IMR-90 (cell line): Measurements from ENCODE around the gene BCL2L1. TPM values are rescaled to one million over a fixed set of nuclear protein-coding genes. Genes with fewer than 3 reads are reported as not detected.

Experiments used
- ATAC-seq: fragments of 200-7000 bp; cut with Tn5 transposase; 2 replicates; pipeline ENCODE4 v1.9.1; 2020; ENCODE audit warnings: low read depth, mild to moderate bottlenecking, moderate library complexity
- BruUV-seq: library from RNA; stranded (reverse); fragments of 400-500 nt; replicated peaks from 2 replicates; lab custom pipeline; 2021; lab: Mats Ljungman, UMichigan
- CTCF ChIA-PET: fragments of 300-600 bp; formaldehyde crosslinking; extraction: SDS; loops from one replicate; lab custom pipeline; 2021; ENCODE audit warnings: antibody characterized with exemption; lab: Yijun Ruan, JAX
- POLR2A ChIA-PET: fragments of 300-600 bp; sonication (Branson Sonifier 250); formaldehyde crosslinking; loops from one replicate; lab custom pipeline; 2022; ENCODE audit warnings: antibody characterized with exemption; ENCODE audit not compliant: unreplicated experiment; lab: Charles Lee
- DNase-seq: peaks from one replicate; pipeline ENCODE4 v3.0.0; 2013
- H2AFZ ChIP-seq: replicated peaks from 2 replicates; pipeline ENCODE3; 2013; ENCODE audit warnings: low read length, mild to moderate bottlenecking; ENCODE audit not compliant: poor library complexity
- H2AK5ac ChIP-seq: 2 replicates; pipeline ENCODE4 v1.6.1; 2013; ENCODE audit warnings: low read depth, low read length, inconsistent platforms
- H2AK9ac ChIP-seq: replicated peaks from 2 replicates; pipeline ENCODE3; 2013; ENCODE audit warnings: mild to moderate bottlenecking, low read depth, low read length, moderate library complexity; ENCODE audit not compliant: poor library complexity
- H2BK120ac ChIP-seq: 2 replicates; pipeline ENCODE4 v1.6.1; 2013; ENCODE audit warnings: low read depth, low read length, inconsistent platforms
- H2BK15ac ChIP-seq: 3 replicates; pipeline ENCODE4 v1.6.1; 2013; ENCODE audit warnings: low read depth, low read length, inconsistent platforms
- H2BK20ac ChIP-seq: 2 replicates; pipeline ENCODE4 v1.6.1; 2013; ENCODE audit warnings: low read depth, mild to moderate bottlenecking, inconsistent platforms, low read length, moderate library complexity
- H2BK5ac ChIP-seq: 2 replicates; pipeline ENCODE4 v1.6.1; 2013; ENCODE audit warnings: mild to moderate bottlenecking, low read depth, low read length, inconsistent platforms; ENCODE audit not compliant: poor library complexity, severe bottlenecking
- H3K14ac ChIP-seq: replicated peaks from 2 replicates; pipeline ENCODE4 v1.6.1; 2013; ENCODE audit warnings: low read depth, low read length, inconsistent platforms
- H3K18ac ChIP-seq: 2 replicates; pipeline ENCODE4 v1.6.1; 2013; ENCODE audit warnings: low read depth, low read length, control low read depth
- H3K23ac ChIP-seq: 2 replicates; pipeline ENCODE4 v1.6.1; 2013; ENCODE audit warnings: low read depth, low read length, inconsistent platforms
- H3K27ac ChIP-seq: 2 replicates; pipeline ENCODE4 v1.5.1; 2013; ENCODE audit warnings: mild to moderate bottlenecking, control low read depth, low read length; ENCODE audit not compliant: insufficient read depth
- H3K27me3 ChIP-seq: 2 replicates; pipeline ENCODE4 v1.6.1; 2013; ENCODE audit warnings: low read length; ENCODE audit not compliant: control insufficient read depth, insufficient read depth
- H3K36me3 ChIP-seq: 2 replicates; pipeline ENCODE4 v1.6.1; 2013; ENCODE audit warnings: low read length, mixed read lengths; ENCODE audit not compliant: control insufficient read depth, insufficient read depth
- H3K4ac ChIP-seq: 2 replicates; pipeline ENCODE4 v1.6.1; 2013; ENCODE audit warnings: low read depth, low read length, inconsistent platforms
- H3K4me1 ChIP-seq: 2 replicates; pipeline ENCODE4 v1.6.1; 2013; ENCODE audit warnings: low read length, mixed read lengths; ENCODE audit not compliant: control insufficient read depth, insufficient read depth
- H3K4me2 ChIP-seq: 2 replicates; pipeline ENCODE4 v1.6.1; 2013; ENCODE audit warnings: low read depth, mild to moderate bottlenecking, control low read depth, low read length, moderate library complexity
- H3K4me3 ChIP-seq: 2 replicates; pipeline ENCODE4 v1.5.1; 2013; ENCODE audit warnings: low read depth, mild to moderate bottlenecking, control low read depth, low read length, moderate library complexity; ENCODE audit not compliant: insufficient read depth
- H3K56ac ChIP-seq: 2 replicates; pipeline ENCODE4 v1.6.1; 2013; ENCODE audit warnings: low read length, inconsistent platforms; ENCODE audit not compliant: insufficient read depth; ENCODE audit errors: extremely low read depth
- H3K79me1 ChIP-seq, 2 experiments: 2 replicates each; pipeline ENCODE4 v1.6.1; 2013; ENCODE audit warnings: low read length in 2 of 2, inconsistent platforms in 1 of 2, low read depth in 1 of 2
- H3K9ac ChIP-seq: 2 replicates; pipeline ENCODE4 v1.6.1; 2013; ENCODE audit warnings: low read depth, low read length, control low read depth
- H3K9me1 ChIP-seq: 2 replicates; pipeline ENCODE4 v1.6.1; 2013; ENCODE audit warnings: low read length, inconsistent platforms; ENCODE audit not compliant: insufficient read depth
- H3K9me3 ChIP-seq: 2 replicates; pipeline ENCODE4 v1.6.1; 2013; ENCODE audit warnings: low read length; ENCODE audit not compliant: control insufficient read depth, insufficient read depth
- H4K20me1 ChIP-seq: 2 replicates; pipeline ENCODE4 v1.6.1; 2013; ENCODE audit warnings: low read length, inconsistent platforms; ENCODE audit not compliant: insufficient read depth
- H4K5ac ChIP-seq: 2 replicates; pipeline ENCODE4 v1.6.1; 2013; ENCODE audit warnings: mild to moderate bottlenecking, low read depth, low read length, control low read depth
- H4K8ac ChIP-seq, 2 experiments: 2 replicates each; pipeline ENCODE4 v1.6.1; 2013; ENCODE audit warnings: low read depth in 2 of 2, low read length in 2 of 2, control low read depth in 1 of 2, inconsistent platforms in 1 of 2
- H4K91ac ChIP-seq: 2 replicates; pipeline ENCODE4 v1.6.1; 2013; ENCODE audit warnings: low read depth, low read length, inconsistent platforms; ENCODE audit not compliant: insufficient read depth
- BHLHE40 ChIP-seq: fragments of 150-350 bp; IDR thresholded peaks from 2 replicates; pipeline ENCODE4 v1.6.1; 2016; ENCODE audit warnings: mild to moderate bottlenecking, low read depth, low read length
- CEBPB ChIP-seq: IDR thresholded peaks from 2 replicates; pipeline ENCODE4 v1.6.1; 2012; ENCODE audit warnings: low read depth, low read length, improper control_type of control experiment
- CHD1 ChIP-seq: IDR thresholded peaks from 2 replicates; pipeline ENCODE4 v1.6.1; 2012; ENCODE audit warnings: low read depth, low read length, improper control_type of control experiment
- FOS ChIP-seq: fragments of 150-350 bp; IDR thresholded peaks from 2 replicates; pipeline ENCODE4 v1.6.1; 2016; ENCODE audit warnings: low read depth, low read length
- MAZ ChIP-seq: IDR thresholded peaks from 2 replicates; pipeline ENCODE4 v1.6.1; 2012; ENCODE audit warnings: low read depth, mild to moderate bottlenecking, low read length, improper control_type of control experiment, moderate library complexity, borderline replicate concordance
- MXI1 ChIP-seq: IDR thresholded peaks from 2 replicates; pipeline ENCODE4 v1.6.1; 2012; ENCODE audit warnings: low read depth, mild to moderate bottlenecking, low read length, moderate library complexity, borderline replicate concordance
- NFE2L2 ChIP-seq: fragments of 150-350 bp; IDR thresholded peaks from 2 replicates; pipeline ENCODE4 v1.6.1; 2016; ENCODE audit warnings: low read depth, mild to moderate bottlenecking, low read length
- POLR2A ChIP-seq: IDR thresholded peaks from 2 replicates; pipeline ENCODE4 v1.6.1; 2012; ENCODE audit warnings: mild to moderate bottlenecking, low read depth, low read length
- RAD21 ChIP-seq: IDR thresholded peaks from 2 replicates; pipeline ENCODE4 v1.6.1; 2012; ENCODE audit warnings: low read length, improper control_type of control experiment
- RFX5 ChIP-seq: IDR thresholded peaks from 2 replicates; pipeline ENCODE4 v1.8.0; 2012; ENCODE audit warnings: low read depth, mild to moderate bottlenecking, low read length, moderate library complexity
- SMC3 ChIP-seq: fragments of 150-350 bp; IDR thresholded peaks from 2 replicates; pipeline ENCODE4 v1.6.1; 2016; ENCODE audit warnings: low read depth, mild to moderate bottlenecking, antibody characterized with exemption, low read length, moderate library complexity
- USF2 ChIP-seq: fragments of 150-350 bp; IDR thresholded peaks from 2 replicates; pipeline ENCODE4 v1.6.1; 2017; ENCODE audit warnings: mild to moderate bottlenecking, antibody characterized with exemption, low read length, low read depth
- WGBS, 2 experiments: methylation state at CpG; one replicate each; pipeline versions ENCODE4 v1.1.5 to v1.1.7; 2013; ENCODE audit warnings: missing lambda C conversion rate in 2 of 2; ENCODE audit not compliant: insufficient read length in 1 of 2; ENCODE audit errors: extremely low coverage in 2 of 2; 5-methylcytosine and 5-hydroxymethylcytosine counted together
- dilution Hi-C: fragments of 300-500 bp; cut with HindIII; formaldehyde crosslinking; loops from one replicate; pipeline ENCODE4 v1.14.3; 2018; ENCODE audit warnings: low sequenced_read_pairs; ENCODE audit not compliant: unreplicated experiment
- in situ Hi-C: fragments of 300-500 bp; cut with MboI; formaldehyde crosslinking; loops from 3 replicates; pipeline ENCODE4 v1.14.3; 2019; ENCODE audit warnings: low sequenced_read_pairs, inconsistent platforms, mixed read lengths
- intact Hi-C: fragments of 100-400 bp; cut with micrococcal nuclease; formaldehyde crosslinking; loops from 2 replicates; pipeline ENCODE4 v1.10.0; 2022
- polyA plus RNA-seq, 3 experiments: library from polyadenylated mRNA; depleted of rRNA; stranded (reverse); fragments of >200 nt; gene quantifications; 2 replicates each; pipeline ENCODE4 v1.2.3, GENCODE V29; 2012; ENCODE audit warnings: low replicate concordance in 1 of 3
- total RNA-seq: library from RNA; depleted of rRNA; stranded (reverse); fragments of >200 nt; gene quantifications from 2 replicates; pipeline ENCODE4 v1.2.3, GENCODE V29; 2012
- TF ChIP-seq, protein P1 (sequence below): conservative IDR thresholded peaks from 2 replicates; pipeline ENCODE4 v1.5.1; 2012; ENCODE audit warnings: mild to moderate bottlenecking, low read depth, low read length, improper control_type of control experiment

The BCL2L1 gene
- total and polyA plus RNA-seq, 2 of the 4 experiments (the other 2 are of a cell fraction): 40.2 to 41.9 TPM

DNA sequence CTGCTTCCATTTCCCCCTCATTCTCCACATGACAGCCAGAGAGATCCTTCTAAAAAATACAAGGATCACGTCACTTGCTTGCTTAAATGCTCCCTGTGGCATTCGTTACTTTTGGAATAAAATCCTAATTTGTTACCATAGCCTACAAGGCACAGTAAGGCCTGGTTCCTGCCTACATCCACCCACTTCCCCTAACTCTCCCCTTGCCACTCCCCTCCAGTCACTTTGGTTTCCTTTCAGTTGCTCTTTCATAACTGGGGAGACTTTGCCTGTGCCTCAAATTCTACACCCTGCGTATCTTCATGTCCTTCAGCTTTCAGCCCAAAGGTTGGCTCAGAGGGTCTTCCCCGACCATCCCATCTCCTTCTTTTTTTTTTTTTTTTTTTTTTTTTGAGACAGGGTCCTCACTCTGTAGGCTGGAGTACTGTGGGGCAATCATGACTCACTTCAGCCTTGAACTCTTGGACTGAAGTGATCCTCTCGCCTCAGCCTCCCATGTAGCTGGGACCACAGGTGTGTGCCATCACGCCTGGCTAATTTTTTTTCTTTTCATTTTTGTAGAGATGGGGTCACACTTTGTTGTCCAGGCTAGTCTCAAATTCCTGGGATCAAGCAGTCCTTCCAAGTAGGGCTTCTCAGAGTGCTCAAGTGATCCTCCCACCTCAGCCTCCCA, 105.1 kb downstream of the BCL2L1 start:
- Histone ChIP-seq H3K4ac (no peak overlapping the region), H2AK9ac (no peak overlapping the region), H3K14ac (no peak overlapping the region), H3K4me2 (no peak overlapping the region), H3K36me3 (no peaks in the 10 kb centered on the region), H3K56ac (no peak overlapping the region), H3K9me3 (no peaks in the 10 kb centered on the region), H2AK5ac (no peak overlapping the region), H3K4me3 (no peak overlapping the region), H2AFZ (no peak overlapping the region), H3K27me3 (no peaks in the 10 kb centered on the region), H2BK5ac (no peak overlapping the region), H2BK15ac (no peak overlapping the region), H2BK120ac (no peak overlapping the region), H3K23ac (no peak overlapping the region), H3K27ac (no peak overlapping the region), H3K4me1 (no peaks in the 10 kb centered on the region), H4K8ac (no peak overlapping the region), H3K9me1 (no peaks in the 10 kb centered on the region), H3K9ac (no peak overlapping the region), H4K20me1 (no peaks in the 10 kb centered on the region), H4K5ac (no peak overlapping the region), H3K79me1 (no peaks in the 10 kb centered on the region), H3K18ac (no peak overlapping the region), H4K91ac (no peak overlapping the region), H2BK20ac (no peak overlapping the region)
- ATAC-seq (no peak), DNase-seq (no peak)
- WGBS, 2 experiments: 58% methylated on average over 2 of the region's 6 CpGs; no CpG with 5 or more reads in 1 of the 2 experiments
- dilution Hi-C loops (no loop called here), in situ Hi-C loops (no loop called here), intact Hi-C loops (no loop called here)
- TF ChIP-seq USF2: no peak
- TF ChIP-seq POLR2A: no peak
- TF ChIP-seq CEBPB: no peak
- no peak for TF ChIP-seq FOS
- TF ChIP-seq NFE2L2: no peak
- TF ChIP-seq MXI1: no peak
- no peak for TF ChIP-seq BHLHE40
- no peak for TF ChIP-seq SMC3
- TF ChIP-seq RAD21: no peak
- TF ChIP-seq, protein P1, sequence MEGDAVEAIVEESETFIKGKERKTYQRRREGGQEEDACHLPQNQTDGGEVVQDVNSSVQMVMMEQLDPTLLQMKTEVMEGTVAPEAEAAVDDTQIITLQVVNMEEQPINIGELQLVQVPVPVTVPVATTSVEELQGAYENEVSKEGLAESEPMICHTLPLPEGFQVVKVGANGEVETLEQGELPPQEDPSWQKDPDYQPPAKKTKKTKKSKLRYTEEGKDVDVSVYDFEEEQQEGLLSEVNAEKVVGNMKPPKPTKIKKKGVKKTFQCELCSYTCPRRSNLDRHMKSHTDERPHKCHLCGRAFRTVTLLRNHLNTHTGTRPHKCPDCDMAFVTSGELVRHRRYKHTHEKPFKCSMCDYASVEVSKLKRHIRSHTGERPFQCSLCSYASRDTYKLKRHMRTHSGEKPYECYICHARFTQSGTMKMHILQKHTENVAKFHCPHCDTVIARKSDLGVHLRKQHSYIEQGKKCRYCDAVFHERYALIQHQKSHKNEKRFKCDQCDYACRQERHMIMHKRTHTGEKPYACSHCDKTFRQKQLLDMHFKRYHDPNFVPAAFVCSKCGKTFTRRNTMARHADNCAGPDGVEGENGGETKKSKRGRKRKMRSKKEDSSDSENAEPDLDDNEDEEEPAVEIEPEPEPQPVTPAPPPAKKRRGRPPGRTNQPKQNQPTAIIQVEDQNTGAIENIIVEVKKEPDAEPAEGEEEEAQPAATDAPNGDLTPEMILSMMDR: no peak
- TF ChIP-seq MAZ: no peak
- TF ChIP-seq RFX5: no peak
- TF ChIP-seq CHD1: no peak
- ChIA-PET CTCF (no interaction called here), POLR2A (no interaction called here)
- BruUV-seq: no TSS peak
